IPS DF 19.7 (cell line): ENCODE data around the gene TRIM52.
"Not testable (repeated sequence)": the region's sequence is repeated elsewhere in the genome, so short reads cannot be mapped to it uniquely, and the experiment has no call there.

Experiments
- DNase-seq: peaks from one replicate; pipeline ENCODE4 v3.0.0-alpha.2; 2013; ENCODE audit warnings: low read depth, low spot score

The TRIM52 gene

GRCh38 chr5:181260720-181261319 is at the start of gene TRIM52:
TRIM52 (minus strand) TSS chr5:181261143; CDS start chr5:181260813, 330 bp downstream.
- DNase-seq, result peak; percentile 84

DNA sequence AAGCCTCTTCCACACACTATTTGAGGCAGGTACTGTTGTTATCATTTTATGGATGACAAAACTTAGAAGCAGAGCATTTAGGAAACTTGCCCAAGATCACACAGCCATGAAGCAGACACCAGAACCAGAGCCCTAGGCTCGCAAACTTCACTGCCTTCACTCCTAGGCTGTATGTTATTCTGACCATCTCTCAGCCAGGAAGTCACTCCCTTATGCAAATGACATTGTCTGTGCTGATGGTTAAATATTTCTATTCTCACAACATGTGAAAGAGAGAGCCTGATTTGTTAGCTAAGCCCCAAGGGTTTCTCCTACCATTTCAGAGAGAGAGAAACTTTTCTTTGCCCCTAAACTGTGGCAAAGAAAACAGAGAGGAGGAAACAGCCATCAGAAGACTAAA is 26.4 kb upstream of the TRIM52 start:
- DNase-seq, result not testable (repeated sequence)

DNA sequence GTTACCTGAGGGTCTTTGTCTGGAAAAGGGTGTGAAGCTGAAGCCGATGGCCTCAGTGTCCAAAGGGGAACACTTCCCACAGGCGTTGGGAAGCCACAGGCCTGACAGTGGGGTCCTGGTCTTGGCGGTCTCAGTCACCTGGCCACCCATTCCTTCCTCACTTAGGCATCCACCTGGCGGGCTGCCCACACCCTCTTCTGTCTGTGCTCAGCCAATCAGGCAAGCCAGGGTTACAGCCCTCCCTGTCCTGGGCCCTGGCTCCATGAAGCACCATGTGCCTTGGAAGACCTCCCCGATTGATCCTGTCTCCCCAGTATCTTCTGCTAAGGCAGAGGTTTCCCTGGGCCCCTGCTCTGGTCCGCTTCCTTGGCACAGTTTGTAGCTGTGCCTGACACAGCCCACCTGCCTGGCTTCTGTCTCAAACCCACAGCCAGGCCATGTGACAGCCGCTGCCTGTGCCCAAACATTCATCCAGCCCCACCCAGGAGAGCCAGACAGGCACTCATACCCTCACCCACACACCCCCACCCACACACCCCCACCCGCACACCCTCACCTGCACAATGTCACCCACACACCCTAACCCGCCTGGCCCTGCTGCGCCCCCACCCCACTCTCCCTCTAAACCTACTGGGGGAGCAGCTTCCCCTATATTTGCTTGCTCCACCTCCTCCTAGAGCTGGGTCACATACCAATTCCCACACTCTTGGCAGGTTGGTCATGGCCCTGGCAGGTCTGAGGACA is 25.2 kb upstream of the TRIM52 start:
- not testable (repeated sequence) for DNase-seq

DNA sequence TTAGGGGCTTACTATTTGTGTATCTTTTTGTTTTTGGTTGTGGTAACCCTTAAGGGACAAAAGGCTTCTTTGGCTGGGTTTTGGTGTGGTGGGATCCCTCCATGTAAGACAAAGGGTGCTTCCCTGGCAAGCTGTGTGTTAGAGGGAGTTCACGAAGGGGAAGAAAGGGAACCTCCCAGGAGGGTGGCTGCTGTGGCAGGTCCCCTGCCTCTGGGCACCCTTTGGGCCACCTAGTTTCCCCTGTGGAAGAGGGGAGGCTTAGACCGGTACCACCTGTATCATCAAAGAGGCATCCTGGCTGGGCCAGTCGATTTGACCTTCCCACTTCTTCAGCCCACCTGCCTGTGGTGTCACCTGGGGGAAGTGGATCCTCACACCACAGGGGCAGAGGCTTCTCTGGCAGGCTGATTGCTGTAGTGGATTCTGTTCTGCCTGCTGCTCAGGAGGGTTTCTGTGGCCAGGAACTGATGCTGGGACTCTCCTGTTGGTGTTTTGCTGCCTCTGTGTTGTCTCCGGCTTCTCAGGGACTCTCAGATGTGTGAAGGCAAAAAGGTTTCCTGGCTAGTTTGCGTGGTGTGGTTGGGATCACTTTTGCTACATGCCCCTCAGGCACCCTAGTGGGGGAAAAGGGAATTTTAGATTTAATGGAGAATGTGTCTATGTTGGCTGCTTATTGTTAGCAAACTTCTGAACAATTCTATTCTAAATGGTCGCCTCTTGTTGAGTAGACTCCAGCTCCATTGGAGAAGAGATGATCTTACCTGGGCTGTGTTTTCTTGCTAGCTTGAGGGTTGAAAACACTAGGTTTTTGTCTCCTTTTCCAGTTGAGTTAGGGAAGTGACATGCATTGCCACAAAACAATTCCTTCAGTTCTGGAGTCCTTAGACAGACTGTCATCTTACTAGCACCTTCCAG is 23.2 kb upstream of the TRIM52 start:
- not testable (repeated sequence) for DNase-seq

DNA sequence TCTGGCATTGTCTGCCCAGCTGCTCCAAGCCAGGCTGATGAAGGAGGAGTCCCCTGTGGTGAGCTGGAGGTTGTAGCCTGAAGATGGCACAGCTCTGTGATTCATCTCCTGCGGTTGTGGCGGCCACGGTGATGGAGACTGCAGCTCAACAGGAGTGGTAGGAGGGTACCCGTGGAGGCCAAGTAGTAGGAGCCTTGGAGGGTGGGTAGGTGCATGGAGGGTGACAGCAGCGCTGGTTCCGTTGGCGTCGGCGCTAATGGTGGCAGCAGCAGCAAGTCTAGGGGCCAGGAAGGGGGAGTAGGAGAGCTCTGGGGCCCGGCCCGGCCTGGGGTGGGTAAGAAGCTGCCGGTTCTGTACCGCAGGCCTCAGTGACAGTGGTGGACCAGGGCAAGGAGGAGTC is 22.4 kb upstream of the TRIM52 start:
- DNase-seq, result no peak

DNA sequence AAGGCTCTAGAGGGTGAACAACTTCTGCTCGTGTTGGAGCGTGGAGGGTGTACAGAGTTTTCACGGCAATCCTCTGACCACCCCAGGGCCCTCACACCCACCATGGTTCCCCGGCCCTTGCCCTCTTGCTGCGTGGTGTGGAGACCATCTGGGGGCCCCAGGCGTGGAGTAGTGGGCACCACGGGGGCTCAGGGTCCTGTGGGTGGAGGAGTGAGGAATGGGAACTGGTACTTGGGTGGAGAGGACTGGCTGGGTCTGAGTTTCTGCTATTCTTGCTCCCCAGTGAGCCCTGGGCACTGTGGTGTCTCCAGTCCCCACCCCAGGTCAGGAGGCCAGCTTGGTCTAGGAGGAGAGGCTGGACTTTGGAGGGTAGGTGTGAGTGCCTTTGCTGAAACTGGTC is 21.9 kb upstream of the TRIM52 start:
- DNase-seq, result no peak

GRCh38 chr5:181282415-181282814 is 21.5 kb upstream of the TRIM52 start:
- not testable (repeated sequence) for DNase-seq

- DNase-seq, result no peak
Measured at GRCh38 chr5:181281984-181282316, 21.0 kb upstream of the TRIM52 start.

GRCh38 chr5:181281077-181281983 is 20.4 kb upstream of the TRIM52 start:
- DNase-seq, result no peak

GRCh38 chr5:181280251-181280762 is 19.4 kb upstream of the TRIM52 start:
- no peak for DNase-seq

- not testable (repeated sequence) for DNase-seq
Measured at GRCh38 chr5:181273433-181273744, 12.4 kb upstream of the TRIM52 start.

DNA sequence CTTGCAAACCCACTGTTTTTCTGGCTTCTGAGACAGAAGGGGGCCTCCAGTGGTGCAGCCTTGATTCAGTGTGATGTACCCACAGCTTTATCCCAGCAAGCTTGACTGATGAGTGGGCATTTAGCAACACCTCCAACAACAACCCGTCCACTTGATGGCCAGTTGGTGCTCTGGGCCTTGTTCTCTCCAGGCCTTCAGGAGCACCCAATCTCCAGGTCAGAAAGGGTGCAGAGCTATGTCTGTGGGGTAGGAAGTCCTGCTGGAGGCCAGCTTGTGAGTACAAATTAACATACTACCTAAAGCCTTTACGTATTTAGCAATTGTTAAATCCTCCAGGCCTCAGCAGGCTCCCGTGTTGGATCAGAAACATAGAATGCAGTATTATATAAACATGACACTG is 10.1 kb upstream of the TRIM52 start:
- DNase-seq, result no peak

GRCh38 chr5:181267907-181268306 is 7.0 kb upstream of the TRIM52 start:
- DNase-seq, result not testable (repeated sequence)

DNA sequence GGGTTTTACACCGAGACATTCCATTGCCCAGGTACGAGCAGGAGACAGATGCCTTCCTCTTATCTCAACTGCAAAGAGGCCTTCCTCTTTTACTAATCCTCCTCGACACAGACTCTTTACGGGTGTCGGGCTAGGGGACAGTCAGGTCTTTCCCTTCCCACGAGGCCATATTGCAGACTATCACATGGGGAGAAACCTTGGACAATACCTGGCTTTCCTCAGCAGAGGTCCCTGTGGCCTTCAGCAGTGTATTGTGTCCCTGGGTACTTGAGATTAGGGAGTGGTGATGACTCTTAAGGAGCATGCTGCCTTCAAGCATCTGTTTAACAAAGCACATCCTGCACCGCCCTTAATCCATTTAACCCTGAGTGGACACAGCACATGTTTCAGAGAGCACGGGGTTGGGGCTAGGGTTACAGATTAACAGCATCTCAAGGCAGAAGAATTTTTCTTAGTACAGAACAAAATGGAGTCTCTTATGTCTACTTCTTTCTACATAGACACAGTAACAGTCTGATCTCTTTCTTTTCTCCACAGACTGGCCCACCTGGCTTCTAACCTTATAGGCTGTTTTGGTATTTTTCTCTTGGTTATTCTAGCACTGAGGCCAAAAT is 6.5 kb upstream of the TRIM52 start:
- not testable (repeated sequence) for DNase-seq

- DNase-seq, result no peak
Measured at GRCh38 chr5:181265092-181265671, 4.2 kb upstream of the TRIM52 start.

- DNase-seq, result no peak
Measured at GRCh38 chr5:181263633-181264032, 2.7 kb upstream of the TRIM52 start.

DNA sequence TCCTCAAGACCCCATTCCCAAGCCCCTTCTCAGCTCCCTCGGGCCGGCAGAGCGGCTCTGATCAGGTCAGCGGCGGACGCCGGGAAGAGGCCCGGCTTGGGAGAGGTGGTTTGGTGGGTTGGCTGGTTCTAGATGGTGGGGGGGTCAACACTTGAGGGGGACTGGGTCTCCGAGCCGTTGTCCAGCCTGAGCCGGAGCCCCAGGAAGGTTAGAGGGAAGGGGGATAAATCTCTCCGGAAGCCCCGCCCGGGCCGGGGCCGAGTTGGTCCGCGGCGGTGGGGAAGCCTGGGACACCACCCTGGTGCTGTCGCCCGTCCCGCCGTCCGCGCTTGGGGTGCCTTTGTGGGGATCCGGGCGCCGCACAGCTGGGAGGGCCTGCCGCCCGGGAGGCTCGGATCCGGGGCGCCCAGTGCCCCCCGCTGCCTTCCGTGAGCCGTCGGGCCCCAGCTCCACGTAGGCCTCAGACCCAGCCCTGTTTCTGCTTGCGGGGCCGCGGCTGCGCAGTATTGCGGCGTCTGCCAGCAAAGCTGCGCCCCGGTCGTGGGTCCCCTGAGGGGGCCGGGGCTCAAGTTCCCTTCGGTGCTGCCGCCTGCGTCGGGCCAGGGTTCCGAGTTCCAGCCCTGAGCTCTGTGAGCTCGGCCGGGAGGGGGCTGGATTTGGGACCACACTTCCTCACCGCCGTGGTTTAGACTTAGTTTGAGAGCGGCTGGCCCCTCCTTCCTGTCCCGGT is 542 bp upstream of the TRIM52 start:
- no peak for DNase-seq

DNA sequence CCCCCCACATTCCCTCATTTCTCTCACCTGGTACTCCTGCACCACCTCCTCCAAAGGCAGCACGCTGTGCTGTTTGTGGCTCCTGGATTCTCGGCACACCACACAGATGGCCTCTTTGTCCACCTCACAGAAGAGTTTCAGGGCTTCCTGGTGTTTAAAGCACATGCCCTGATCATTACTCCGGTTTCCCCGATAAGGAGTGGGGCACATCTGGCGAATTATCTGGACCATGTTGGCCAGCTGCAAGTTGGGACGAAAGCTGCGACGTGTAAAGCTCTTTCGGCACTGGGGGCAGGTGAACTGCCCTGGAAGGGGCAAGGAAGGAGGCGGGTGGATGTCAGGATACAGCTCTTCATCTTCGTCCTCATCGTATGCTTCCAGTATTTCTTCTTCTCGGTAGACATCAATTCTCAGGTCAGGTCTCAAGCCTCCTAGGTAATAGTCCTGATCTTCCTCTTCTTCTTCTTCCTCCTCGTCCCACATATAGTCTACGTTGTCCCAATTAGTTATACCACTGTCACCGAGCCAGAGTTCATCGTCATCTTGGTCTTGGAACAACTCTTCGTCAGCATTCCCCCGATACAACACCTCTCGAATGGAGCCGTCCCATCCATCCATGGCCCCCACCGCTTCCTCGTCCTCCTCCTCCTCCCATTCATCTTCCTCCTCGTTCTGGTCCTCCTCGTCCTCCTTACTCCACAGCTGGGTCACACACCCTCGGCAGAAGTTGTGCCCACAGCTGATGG is 796 bp downstream of the TRIM52 start:
- no peak for DNase-seq

GRCh38 chr5:181259283-181259682 is 1.7 kb downstream of the TRIM52 start:
- DNase-seq, result no peak
